ENCODE results near the gene TMPRSS7.
"Not testable (repeated sequence)": the region's sequence is repeated elsewhere in the genome, so short reads cannot be mapped to it uniquely, and the experiment has no call there.

TMPRSS7 gene

GRCh38 chr3:112012205-112012992 is 22.1 kb upstream of the TMPRSS7 start:
- no peak for DNase-seq (ENCODE audit: low spot score)

- peak; percentile 75 for DNase-seq (ENCODE audit: low spot score)
Observed at GRCh38 chr3:112013058-112013783, 21.3 kb upstream of the TMPRSS7 start.

GRCh38 chr3:112013784-112014143 is 20.8 kb upstream of the TMPRSS7 start:
- DNase-seq (ENCODE audit: low spot score) = no peak

DNA sequence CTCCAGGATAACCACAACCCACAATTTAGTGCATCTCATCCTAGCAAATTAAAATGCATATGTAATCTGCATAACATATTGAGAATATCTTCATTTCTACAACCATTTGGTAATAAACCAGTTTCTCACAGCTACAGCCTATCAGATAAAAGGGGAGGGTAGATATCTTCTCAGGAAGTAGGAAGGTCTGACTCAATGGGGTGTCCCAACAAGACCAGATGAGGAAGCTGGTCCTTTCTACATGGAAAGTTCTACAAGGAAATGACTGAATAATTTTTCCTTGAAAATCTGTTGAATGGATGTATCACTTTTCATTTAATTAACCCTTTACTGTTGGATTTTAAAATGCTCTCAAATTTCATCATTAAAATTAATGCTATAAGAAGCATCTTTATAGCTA is 17.4 kb upstream of the TMPRSS7 start:
- DNase-seq (ENCODE audit: low spot score) = no peak

DNA sequence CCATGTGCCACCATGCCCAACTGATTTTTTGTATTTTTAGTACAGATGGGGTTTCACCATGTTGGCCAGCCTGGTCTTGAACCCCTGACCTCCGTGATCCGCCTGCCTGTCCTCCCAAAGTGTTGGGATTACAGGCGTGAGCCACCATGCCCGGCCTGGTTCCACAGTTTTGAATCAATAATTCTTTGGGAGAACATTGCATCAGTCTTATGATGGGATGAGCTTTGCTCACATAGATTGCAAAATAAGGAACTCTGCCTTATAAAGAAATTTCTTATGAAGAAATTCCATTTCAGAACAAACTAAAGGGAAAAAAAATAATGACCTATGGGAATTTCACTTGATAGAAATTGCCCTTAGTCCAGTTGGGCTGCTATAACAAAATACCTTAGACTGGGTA is 15.8 kb upstream of the TMPRSS7 start:
- no peak for DNase-seq (ENCODE audit: low spot score)

DNA sequence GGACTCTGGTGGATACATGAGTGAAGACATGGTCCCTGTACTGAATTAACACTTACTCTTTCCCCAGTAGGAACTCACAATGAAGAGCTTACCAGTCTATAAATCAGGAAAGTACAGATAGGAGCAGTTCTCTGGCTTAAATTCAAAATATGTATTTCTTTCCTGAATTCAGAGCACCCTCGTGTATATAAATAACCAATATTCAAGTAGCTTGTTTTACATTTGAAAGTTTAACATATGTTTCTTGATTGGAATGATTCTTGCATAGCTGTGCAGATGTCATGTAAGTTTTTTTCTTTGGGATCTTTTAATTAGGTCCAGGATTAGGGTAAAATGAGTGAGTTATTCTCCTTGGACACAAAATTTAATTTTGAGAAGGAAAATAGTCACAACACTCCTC is 14.8 kb upstream of the TMPRSS7 start:
- no peak for DNase-seq (ENCODE audit: low spot score)

- no peak for DNase-seq (ENCODE audit: low spot score)
Observed at GRCh38 chr3:112020674-112021085, 13.9 kb upstream of the TMPRSS7 start.

DNA sequence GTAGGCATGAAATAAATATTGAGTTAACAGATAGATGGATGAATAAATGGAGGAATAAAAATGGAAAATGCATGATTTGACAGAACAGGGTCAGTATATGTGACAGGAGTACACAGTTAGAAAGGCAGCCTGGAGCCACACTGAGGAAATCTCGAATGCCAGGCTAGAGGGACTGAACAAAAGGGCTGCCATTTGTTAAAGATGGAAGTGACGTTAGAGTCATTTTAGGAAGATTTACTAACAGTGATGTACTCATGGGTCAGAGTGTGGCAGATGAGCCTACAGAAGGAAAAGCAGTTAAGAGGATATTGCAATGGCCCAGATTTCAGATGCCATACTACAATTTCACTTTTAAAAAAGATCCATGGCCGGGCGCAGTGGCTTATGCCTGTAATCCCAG is 7.4 kb upstream of the TMPRSS7 start:
- no peak for DNase-seq (ENCODE audit: low spot score)

DNA sequence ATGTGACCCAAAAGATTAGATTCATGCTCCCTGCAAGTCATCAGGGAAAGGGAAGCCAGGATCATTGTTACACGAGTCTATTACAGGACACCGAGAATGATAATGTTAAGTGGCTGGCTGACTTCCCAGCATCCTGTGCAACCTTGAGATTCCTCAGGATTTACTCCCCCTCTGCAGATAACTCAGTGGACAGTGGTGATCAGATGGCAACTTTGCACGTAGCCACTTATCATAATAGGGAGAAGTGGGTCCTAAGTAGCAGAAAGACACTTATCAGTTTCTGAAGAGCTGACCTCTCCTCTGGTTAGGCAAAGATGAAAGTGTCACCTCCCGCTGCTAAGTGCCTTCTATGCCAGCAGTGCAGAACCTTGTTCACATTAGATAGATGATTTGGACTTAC is 6.7 kb upstream of the TMPRSS7 start:
- DNase-seq (ENCODE audit: low spot score) = no peak

DNA sequence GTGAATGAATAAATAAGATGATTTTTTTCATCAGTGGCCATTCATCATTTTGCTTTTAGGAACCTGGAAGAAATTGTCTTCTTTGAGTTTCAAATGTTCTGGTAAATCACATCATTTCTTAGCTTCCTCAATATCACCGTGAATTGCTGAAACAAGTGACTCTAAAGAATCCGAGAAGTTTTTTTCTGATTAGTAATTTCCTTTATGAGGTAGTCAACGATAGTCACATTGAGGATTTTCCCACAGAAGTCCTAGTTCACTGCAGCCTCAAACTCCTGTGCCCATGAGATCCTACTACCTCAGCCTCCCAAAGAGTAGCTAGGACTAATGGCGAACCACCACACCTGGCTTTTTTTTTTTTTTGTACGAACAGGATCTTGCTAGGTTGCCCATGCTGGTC is 3.6 kb upstream of the TMPRSS7 start:
- DNase-seq (ENCODE audit: low spot score) = no peak

DNA sequence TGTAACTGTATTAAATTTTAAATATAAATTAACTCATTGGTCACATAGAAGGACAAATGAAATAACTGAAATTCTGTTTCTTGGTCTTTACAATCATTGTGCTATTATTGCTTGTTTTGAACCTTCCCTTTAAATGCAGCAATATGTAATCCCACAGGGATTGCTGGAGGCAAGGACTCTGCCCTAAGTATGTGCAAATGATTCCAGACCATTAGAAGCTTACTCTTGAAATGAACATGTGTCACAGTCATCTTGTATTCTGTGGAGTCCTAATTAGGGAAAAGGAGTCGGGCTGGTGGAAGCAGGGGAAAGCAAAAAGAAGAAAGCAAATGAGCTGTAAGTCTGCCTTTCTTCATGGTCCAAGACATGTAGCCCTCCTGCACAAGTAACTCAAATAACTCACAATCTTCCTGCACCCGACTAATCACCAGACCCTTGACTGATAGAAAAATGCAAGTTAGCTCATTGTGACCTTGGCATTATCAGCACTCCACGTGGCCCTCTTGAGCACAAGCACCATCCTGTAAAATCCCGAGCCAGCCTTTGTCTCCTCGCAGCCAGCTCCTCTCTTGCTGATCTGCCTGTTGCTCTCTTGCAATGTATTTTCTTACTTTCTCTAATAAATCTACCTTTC is 2.3 kb upstream of the TMPRSS7 start:
- DNase-seq (ENCODE audit: low spot score) = no peak

GRCh38 chr3:112035241-112035640 is 705 bp downstream of the TMPRSS7 start:
- DNase-seq (ENCODE audit: low spot score) = no peak

- not testable (repeated sequence) for DNase-seq (ENCODE audit: low spot score)
Observed at GRCh38 chr3:112037194-112037593, 2.7 kb downstream of the TMPRSS7 start.

GRCh38 chr3:112038863-112039262 is 4.3 kb downstream of the TMPRSS7 start:
- DNase-seq (ENCODE audit: low spot score) = no peak

DNA sequence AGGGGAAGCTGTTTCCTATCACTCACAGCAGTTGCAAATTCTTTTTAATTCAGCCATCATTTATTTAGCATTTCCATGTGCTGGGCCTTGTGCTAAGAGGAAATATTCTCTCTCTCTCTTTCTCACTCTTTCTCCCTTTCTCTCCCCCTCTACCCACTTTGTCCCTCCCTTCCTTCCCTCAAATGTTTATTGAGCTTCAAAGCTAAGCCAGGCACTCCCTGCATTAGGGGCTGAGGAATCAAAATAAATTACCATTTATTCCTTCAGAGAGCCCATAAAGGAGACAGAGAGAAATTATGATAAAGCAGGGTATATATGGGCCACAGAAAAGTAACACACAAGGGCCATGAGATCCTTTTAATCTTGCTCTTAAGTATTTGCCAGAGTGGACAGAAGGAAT is 6.8 kb downstream of the TMPRSS7 start:
- DNase-seq (ENCODE audit: low spot score) = no peak

DNA sequence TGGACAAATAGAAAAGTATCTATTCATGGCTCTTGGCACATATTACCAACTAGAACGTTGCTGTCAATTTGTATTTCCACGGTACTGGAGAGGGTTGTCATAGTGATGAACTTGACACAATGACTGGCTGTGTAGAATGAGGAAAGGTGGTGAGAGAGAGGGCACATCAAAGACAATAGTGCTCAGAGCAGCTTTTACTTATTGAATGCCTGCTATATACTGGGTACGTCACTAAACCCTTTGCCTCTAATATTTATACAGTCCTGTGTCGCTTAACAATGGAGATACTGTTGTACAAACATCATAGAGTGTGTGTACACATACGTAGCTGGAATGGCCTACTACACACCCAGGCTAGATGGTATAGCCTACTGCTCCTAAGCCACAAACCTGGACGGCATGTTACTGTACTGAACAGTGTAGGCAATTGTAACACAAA is 8.3 kb downstream of the TMPRSS7 start:
- DNase-seq (ENCODE audit: low spot score) = peak; percentile 92

GRCh38 chr3:112043621-112044201 is 9.2 kb downstream of the TMPRSS7 start:
- DNase-seq (ENCODE audit: low spot score) = peak; percentile 77

GRCh38 chr3:112046599-112046998 is 12.1 kb downstream of the TMPRSS7 start:
- no peak for DNase-seq (ENCODE audit: low spot score)

- no peak for DNase-seq (ENCODE audit: low spot score)
Observed at GRCh38 chr3:112047264-112047663, 12.7 kb downstream of the TMPRSS7 start.

DNA sequence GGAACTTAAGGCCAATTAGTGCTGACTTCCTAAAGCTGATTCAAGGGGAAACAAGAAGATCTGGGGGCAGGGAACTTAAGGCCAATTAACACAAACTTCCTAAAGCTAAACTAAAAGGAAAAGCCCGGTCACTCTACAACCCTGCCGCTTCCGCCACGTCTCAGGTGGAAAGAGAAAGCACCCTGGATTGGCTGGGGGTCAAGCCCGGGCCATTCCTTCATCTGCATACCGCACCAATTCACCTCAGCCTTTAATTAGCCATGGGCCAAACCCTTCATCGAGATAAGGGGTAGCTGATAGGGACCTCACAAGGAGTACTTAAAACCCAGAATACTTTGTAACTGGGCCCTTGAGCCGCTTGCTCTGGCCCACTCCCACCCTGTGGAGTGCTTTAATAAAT is 14.4 kb downstream of the TMPRSS7 start:
- DNase-seq (ENCODE audit: low spot score) = no peak

GRCh38 chr3:112053229-112053628 is 18.7 kb downstream of the TMPRSS7 start:
- no peak for DNase-seq (ENCODE audit: low spot score)

DNA sequence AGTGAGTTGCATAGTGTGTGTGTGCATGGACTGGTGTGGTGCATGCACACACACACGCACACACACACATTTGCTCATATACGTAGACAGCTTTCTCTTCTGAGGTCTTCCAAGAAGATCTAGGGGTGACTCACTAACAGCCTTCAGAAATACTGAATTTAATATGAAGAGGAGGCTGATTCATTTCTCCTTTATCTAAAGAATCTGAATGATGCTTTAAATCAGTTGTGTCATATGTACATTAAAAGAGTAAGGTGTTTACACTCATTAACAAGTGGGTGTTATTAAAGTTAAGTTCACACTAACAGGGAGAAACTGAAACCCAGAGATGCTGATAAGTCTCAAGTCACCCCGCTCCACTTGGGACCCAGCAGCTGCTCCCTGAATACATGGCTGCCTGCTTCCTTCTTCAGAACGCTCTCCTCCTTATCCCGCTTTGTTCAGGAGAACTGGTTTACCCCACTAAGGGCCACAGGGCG is 22.0 kb downstream of the TMPRSS7 start:
- DNase-seq (ENCODE audit: low spot score) = no peak

GRCh38 chr3:112059497-112059896 is 25.0 kb downstream of the TMPRSS7 start:
- no peak for DNase-seq (ENCODE audit: low spot score)

Measured in COLO829 (cell line).